B cell (primary cell): ENCODE measurements around the gene IPO13. TPM values are rescaled to one million over a fixed set of nuclear protein-coding genes. Genes with fewer than 3 reads are reported as not detected.

Experiments
- ATAC-seq: fragments of 200-7000 bp; cut with Tn5 transposase; one replicate; pipeline ENCODE4 v1.10.0; 2021; ENCODE audit warnings: low read depth, mild to moderate bottlenecking, moderate number of reproducible peaks, moderate library complexity
- CTCF ChIA-PET: fragments of 350-600 bp; sonication (Branson Sonifier 250); formaldehyde crosslinking; loops from one replicate; lab custom pipeline; 2021; ENCODE audit warnings: antibody characterized with exemption, inconsistent platforms; lab: Charles Lee
- POLR2A ChIA-PET: fragments of 350-600 bp; sonication (Branson Sonifier 250); formaldehyde crosslinking; loops from one replicate; lab custom pipeline; 2021; ENCODE audit warnings: antibody characterized with exemption; lab: Charles Lee
- DNase-seq: peaks from one replicate; pipeline ENCODE4 v3.0.0; 2013
- H2AFZ ChIP-seq: 2 replicates; pipeline ENCODE4 v1.6.1; 2012; ENCODE audit warnings: mild to moderate bottlenecking, low read depth, low read length; ENCODE audit not compliant: insufficient read depth, poor library complexity, severe bottlenecking
- H3K27ac ChIP-seq, 2 donors: 1 replicate in 1 of 2; 2 replicates in 1 of 2; pipeline ENCODE4 v1.5.1; 2012 to 2013; ENCODE audit warnings: low read length in 2 of 2, mild to moderate bottlenecking in 2 of 2, moderate library complexity in 1 of 2
- H3K27me3 ChIP-seq, 4 experiments: fragments of 200-600 bp in 1 of 4; sonication (generic) in 1 of 4; replicated peaks in 1 of 4; 1 replicate in 2 of 4; 2 replicates in 2 of 4; pipeline versions ENCODE4 v1.6.1 to v1.7.0; 2013 to 2016; ENCODE audit warnings: low read length in 3 of 4, mild to moderate bottlenecking in 2 of 4, mixed read lengths in 1 of 4, moderate library complexity in 1 of 4; ENCODE audit not compliant: insufficient read depth in 4 of 4, control insufficient read depth in 3 of 4; ENCODE audit errors: control extremely low read depth in 1 of 4
- H3K36me3 ChIP-seq, 2 experiments: replicated peaks in 1 of 2; 1 replicate in 1 of 2; 2 replicates in 1 of 2; pipeline versions ENCODE4 v1.6.1 to v1.7.1; 2013; ENCODE audit warnings: low read length in 1 of 2; ENCODE audit not compliant: insufficient read depth in 2 of 2, control insufficient read depth in 1 of 2; ENCODE audit errors: control extremely low read depth in 1 of 2, extremely low read depth in 1 of 2
- H3K4me1 ChIP-seq, 2 donors: fragments of 200-600 bp in 1 of 2; sonication (generic) in 1 of 2; 1 replicate in 1 of 2; 2 replicates in 1 of 2; pipeline versions ENCODE4 v1.5.1 to v1.6.1; 2013 to 2017; ENCODE audit warnings: low read length in 2 of 2; ENCODE audit not compliant: control insufficient read depth in 2 of 2, insufficient read depth in 2 of 2
- H3K4me2 ChIP-seq: replicated peaks from 2 replicates; pipeline ENCODE3; 2012; ENCODE audit warnings: mild to moderate bottlenecking, low read depth, low read length; ENCODE audit not compliant: poor library complexity, severe bottlenecking
- H3K4me3 ChIP-seq, 5 experiments: fragments of 200-600 bp in 1 of 5; sonication (generic) in 1 of 5; 1 replicate in 3 of 5; 2 replicates in 2 of 5; pipeline versions ENCODE4 v1.5.1 to v1.7.0; 2011 to 2016; ENCODE audit warnings: low read length in 4 of 5, mild to moderate bottlenecking in 4 of 5, low read depth in 2 of 5, control low read depth in 1 of 5, moderate library complexity in 1 of 5; ENCODE audit not compliant: insufficient read depth in 1 of 5; ENCODE audit errors: control extremely low read depth in 1 of 5, extremely low read depth in 1 of 5
- H3K79me2 ChIP-seq: fragments of 200-600 bp; sonication (generic); one replicate; pipeline ENCODE4 v1.6.0; 2016; ENCODE audit warnings: low read length; ENCODE audit not compliant: control insufficient read depth, insufficient read depth
- H3K9ac ChIP-seq: fragments of 200-600 bp; sonication (generic); 2 replicates; pipeline ENCODE4 v1.6.1; 2017; ENCODE audit warnings: mild to moderate bottlenecking, low read length, moderate library complexity
- H3K9me3 ChIP-seq, 3 donors: one replicate each; pipeline versions ENCODE4 v1.6.1 to v1.7.1; 2013; ENCODE audit warnings: low read length in 2 of 3; ENCODE audit not compliant: control insufficient read depth in 2 of 3, insufficient read depth in 1 of 3; ENCODE audit errors: control extremely low read depth in 1 of 3
- H4K20me1 ChIP-seq: 2 replicates; pipeline ENCODE4 v1.6.0; 2012; ENCODE audit warnings: mild to moderate bottlenecking, low read length; ENCODE audit not compliant: insufficient read depth, control insufficient read depth, poor library complexity, severe bottlenecking
- H3K27ac Mint-ChIP-seq: one replicate; pipeline ENCODE4 v1.8.0; 2021; ENCODE audit warnings: mixed read lengths
- H3K27me3 Mint-ChIP-seq: one replicate; pipeline ENCODE4 v1.8.0; 2021; ENCODE audit warnings: mixed read lengths
- H3K4me1 Mint-ChIP-seq: one replicate; pipeline ENCODE4 v1.8.0; 2021; ENCODE audit warnings: mixed read lengths
- H3K4me3 Mint-ChIP-seq: one replicate; pipeline ENCODE4 v1.8.0; 2021; ENCODE audit warnings: mixed read lengths
- H3K9me3 Mint-ChIP-seq: one replicate; pipeline ENCODE4 v1.8.0; 2022; ENCODE audit warnings: mixed read lengths; ENCODE audit not compliant: insufficient read depth
- CTCF ChIP-seq: fragments of 200-600 bp; IDR thresholded peaks from one replicate; pipeline ENCODE4 v1.8.0; 2022; ENCODE audit warnings: antibody characterized with exemption, mild to moderate bottlenecking
- EZH2 ChIP-seq: IDR thresholded peaks from 2 replicates; pipeline ENCODE4 v1.6.1; 2012; ENCODE audit warnings: borderline replicate concordance, low read depth, mild to moderate bottlenecking, moderate library complexity, low read length; ENCODE audit not compliant: insufficient read depth, poor library complexity, severe bottlenecking
- WGBS: methylation state at CpG from one replicate; pipeline ENCODE4 v1.1.5; 2013; ENCODE audit warnings: missing lambda C conversion rate; ENCODE audit not compliant: insufficient coverage; 5-methylcytosine and 5-hydroxymethylcytosine counted together
- intact Hi-C: fragments of 100-400 bp; cut with micrococcal nuclease; formaldehyde crosslinking; loops from one replicate; pipeline ENCODE4 v1.10.0; 2022
- polyA plus RNA-seq: library from polyadenylated mRNA; depleted of rRNA; stranded (reverse); fragments of >200 nt; gene quantifications from 2 replicates; pipeline ENCODE4 v1.2.3, GENCODE V29; 2012
- total RNA-seq, 2 donors: library from RNA; stranded (reverse); fragments of 120-200 nt in 1 of 2; gene quantifications; 1 replicate in 1 of 2; 2 replicates in 1 of 2; pipeline versions ENCODE4 v1.2.3 to v1.2.4, GENCODE V29; 2013 to 2022

The IPO13 gene
- total and polyA plus RNA-seq, 2 donors (not counting 1 experiment from before 2014, with no cell fraction given): 18.7 to 19.7 TPM

GRCh38 chr1:43925846-43926245 lies 20.9 kb upstream of the IPO13 start:
- no peak overlapping the region for H3K4me3 ChIP-seq

More at GRCh38 chr1:43925846-43926245, 20.9 kb upstream of the IPO13 start:
- no peaks in the 10 kb centered on the region for H4K20me1 ChIP-seq
- H3K79me2 ChIP-seq: no peaks in the 10 kb centered on the region
- DNase-seq: no peak
- 96% methylated on average over 9 of the region's 9 CpGs for WGBS
- ChIA-PET CTCF (interaction anchor here (2.0 kb wide), 1 partner anchor 9 kb away, joined by 8 read pairs; no protein-coding TSS in a partner anchor), POLR2A (no interaction called here)
- no peak overlapping the region for H3K27ac ChIP-seq
- Mint-ChIP-seq H3K4me1 (no peaks in the 10 kb centered on the region), H3K9me3 (no peaks in the 10 kb centered on the region), H3K4me3 (no peak overlapping the region), H3K27ac (no peak overlapping the region), H3K27me3 (no peaks in the 10 kb centered on the region)
- no peaks in the 10 kb centered on the region for H3K4me1 ChIP-seq
- intact Hi-C loops: no loop called here
- H3K27me3 ChIP-seq: no peaks in the 10 kb centered on the region
- no peaks in the 10 kb centered on the region for H3K9me3 ChIP-seq
- H2AFZ ChIP-seq: no peak overlapping the region
- no peak for ATAC-seq
- H3K4me2 ChIP-seq: no peak overlapping the region
- H3K36me3 ChIP-seq: peaks cover 0 to 2% of the 10 kb centered on the region in 2 experiments
- TF ChIP-seq EZH2 (no peak), CTCF (no peak)
- H3K9ac ChIP-seq: no peak overlapping the region
